Thyroid gland (tissue), 4 donors: Measurements from ENCODE around the gene SEC14L5. TPM values are rescaled to one million over a fixed set of nuclear protein-coding genes. Genes with fewer than 3 reads are reported as not detected.
"Not testable (repeated sequence)": the region's sequence is repeated elsewhere in the genome, so short reads cannot be mapped to it uniquely, and the experiment has no call there.

Experiments used
- DNase-seq, 2 donors: peaks; one replicate each; pipeline ENCODE4 v3.0.0-alpha.2; 2019
- H3K27ac ChIP-seq, 3 donors: fragments of 200-600 bp; sonication (generic); 1 replicate in 2 of 3; 2 replicates in 1 of 3; pipeline ENCODE4 v1.5.1; 2016 to 2019; ENCODE audit warnings: mild to moderate bottlenecking in 1 of 3, moderate library complexity in 1 of 3
- H3K27me3 ChIP-seq: fragments of 200-600 bp; sonication (generic); one replicate; pipeline ENCODE4 v1.5.1; 2019
- H3K36me3 ChIP-seq, 2 donors: fragments of 200-600 bp; sonication (generic); one replicate each; pipeline ENCODE4 v1.5.1; 2016 to 2019
- H3K4me1 ChIP-seq, 2 donors: fragments of 200-600 bp; sonication (generic); one replicate each; pipeline ENCODE4 v1.5.1; 2017 to 2019
- H3K4me3 ChIP-seq, 3 donors: fragments of 200-600 bp; sonication (generic); replicated peaks in 1 of 3; 1 replicate in 2 of 3; 2 replicates in 1 of 3; pipeline ENCODE4 v1.5.1; 2016; ENCODE audit warnings: mild to moderate bottlenecking in 1 of 3
- H3K9me3 ChIP-seq: fragments of 200-600 bp; sonication (generic); one replicate; pipeline ENCODE4 v1.5.1; 2017
- POLR2A ChIP-seq, 2 donors: fragments of 450-650 bp; IDR thresholded peaks; one replicate each; pipeline ENCODE4 v1.6.1; 2017; ENCODE audit warnings: antibody characterized with exemption in 2 of 2, mild to moderate bottlenecking in 2 of 2, moderate library complexity in 1 of 2
- WGBS, 2 donors: methylation state at CpG; one replicate each; pipeline ENCODE4 v1.1.5; 2017; 5-methylcytosine and 5-hydroxymethylcytosine counted together
- intact Hi-C: fragments of 100-400 bp; cut with DNase I; formaldehyde crosslinking; loops from one replicate; pipeline ENCODE4 v1.15.1; 2023
- total RNA-seq, 4 donors: library from RNA; depleted of rRNA; stranded (reverse); fragments of >200 nt; gene quantifications; one replicate each; pipeline ENCODE4 v1.2.3, GENCODE V29; 2016
- TF ChIP-seq, protein P1 (sequence below), 6 experiments: fragments of 200-600 bp in 3 of 6; fragments of 450-650 bp in 3 of 6; sonication (generic) in 3 of 6; IDR thresholded peaks; one replicate each; pipeline ENCODE4 v1.5.1; 2016 to 2019; ENCODE audit warnings: antibody characterized with exemption in 6 of 6, mild to moderate bottlenecking in 2 of 6, inconsistent platforms in 1 of 6, moderate library complexity in 1 of 6

The SEC14L5 gene
- total RNA-seq, 4 donors from 2014 or later: 0.11 to 0.33 (median 0.21) TPM

- no peaks in the 10 kb centered on the region for H3K36me3 ChIP-seq
- TF ChIP-seq POLR2A (IDR thresholded peaks at IDR 0.05): no peak
- TF ChIP-seq, protein P1, sequence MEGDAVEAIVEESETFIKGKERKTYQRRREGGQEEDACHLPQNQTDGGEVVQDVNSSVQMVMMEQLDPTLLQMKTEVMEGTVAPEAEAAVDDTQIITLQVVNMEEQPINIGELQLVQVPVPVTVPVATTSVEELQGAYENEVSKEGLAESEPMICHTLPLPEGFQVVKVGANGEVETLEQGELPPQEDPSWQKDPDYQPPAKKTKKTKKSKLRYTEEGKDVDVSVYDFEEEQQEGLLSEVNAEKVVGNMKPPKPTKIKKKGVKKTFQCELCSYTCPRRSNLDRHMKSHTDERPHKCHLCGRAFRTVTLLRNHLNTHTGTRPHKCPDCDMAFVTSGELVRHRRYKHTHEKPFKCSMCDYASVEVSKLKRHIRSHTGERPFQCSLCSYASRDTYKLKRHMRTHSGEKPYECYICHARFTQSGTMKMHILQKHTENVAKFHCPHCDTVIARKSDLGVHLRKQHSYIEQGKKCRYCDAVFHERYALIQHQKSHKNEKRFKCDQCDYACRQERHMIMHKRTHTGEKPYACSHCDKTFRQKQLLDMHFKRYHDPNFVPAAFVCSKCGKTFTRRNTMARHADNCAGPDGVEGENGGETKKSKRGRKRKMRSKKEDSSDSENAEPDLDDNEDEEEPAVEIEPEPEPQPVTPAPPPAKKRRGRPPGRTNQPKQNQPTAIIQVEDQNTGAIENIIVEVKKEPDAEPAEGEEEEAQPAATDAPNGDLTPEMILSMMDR (IDR thresholded peaks at IDR 0.05): no peak
- intact Hi-C loops: loop anchor here (2.0 to 10.0 kb wide), 3 partner anchors 108 to 220 kb away; partner anchors contain the start of genes ANKS3, DNAAF8, GLYR1 and ROGDI
- no peak for DNase-seq
- H3K4me1 ChIP-seq: peaks cover 4 to 5% of the 10 kb centered on the region in 2 donors
- WGBS, 2 donors: 92 to 100% methylated on average over 1 of the region's 1 CpG
- no peaks in the 10 kb centered on the region for H3K9me3 ChIP-seq
- no peak overlapping the region for H3K27ac ChIP-seq
- H3K27me3 ChIP-seq: no peaks in the 10 kb centered on the region
- H3K4me3 ChIP-seq: no peak overlapping the region
Measured at GRCh38 chr16:4954714-4955113, 3.4 kb upstream of the SEC14L5 start.

GRCh38 chr16:4957420-4957719, 760 bp upstream of the SEC14L5 start:
- intact Hi-C loops: loop anchor here (5.0 to 10.0 kb wide), 2 partner anchors 155 to 223 kb away; partner anchors contain the start of genes ANKS3, DNAAF8 and ROGDI
- Histone ChIP-seq H3K4me1 (peaks cover 4 to 5% of the 10 kb centered on the region in 2 donors), H3K36me3 (no peaks in the 10 kb centered on the region), H3K4me3 (peak overlapping the region in 1 of 3 donors; percentile 18), H3K27me3 (no peaks in the 10 kb centered on the region), H3K9me3 (no peaks in the 10 kb centered on the region), H3K27ac (peak overlapping the region in 1 of 3 donors; percentile 19)
- no peak for TF ChIP-seq POLR2A (IDR thresholded peaks at IDR 0.05)
- TF ChIP-seq, protein P1 (IDR thresholded peaks at IDR 0.05): no peak
- DNase-seq: peak in 1 of 2 donors; percentile 20
- 13 to 19% methylated on average over 10 of the region's 10 CpGs for WGBS, 2 donors

GRCh38 chr16:4958510-4959438, 644 bp downstream of the SEC14L5 start:
- intact Hi-C loops: loop anchor here (5.0 to 10.0 kb wide), 2 partner anchors 156 to 224 kb away; partner anchors contain the start of genes ANKS3, DNAAF8 and ROGDI
- H3K27ac ChIP-seq: no peak overlapping the region
- H3K36me3 ChIP-seq: no peaks in the 10 kb centered on the region
- no peaks in the 10 kb centered on the region for H3K9me3 ChIP-seq
- WGBS, 2 donors: 48 to 51% methylated on average over 20 to 22 of the region's 29 CpGs
- H3K27me3 ChIP-seq: no peaks in the 10 kb centered on the region
- no peak for TF ChIP-seq POLR2A (IDR thresholded peaks at IDR 0.05)
- TF ChIP-seq, protein P1 (IDR thresholded peaks at IDR 0.05): no peak
- H3K4me3 ChIP-seq: no peak overlapping the region
- no peak for DNase-seq
- peaks cover 4 to 5% of the 10 kb centered on the region in 2 donors for H3K4me1 ChIP-seq

DNA sequence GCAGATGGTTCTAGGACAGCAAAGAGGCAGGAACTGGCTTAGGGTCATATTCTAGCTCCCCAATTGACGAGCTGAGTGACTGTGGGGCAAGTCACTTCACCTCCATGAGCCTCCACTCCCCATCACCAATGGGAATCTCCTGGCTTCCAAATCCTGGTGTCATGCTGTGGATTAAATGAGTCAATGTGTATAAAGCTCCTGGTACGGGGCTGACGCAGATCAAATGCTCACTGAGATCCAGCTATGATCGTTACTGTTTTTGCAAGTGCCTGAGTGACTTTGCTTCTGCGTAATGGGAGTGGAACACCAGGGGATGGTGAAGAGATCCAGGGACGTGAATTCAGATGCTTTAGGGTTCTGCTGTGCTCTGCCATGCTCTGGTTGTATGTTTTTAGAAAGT, 2.4 kb downstream of the SEC14L5 start:
- Histone ChIP-seq H3K9me3 (no peaks in the 10 kb centered on the region), H3K27ac (no peak overlapping the region), H3K27me3 (no peaks in the 10 kb centered on the region), H3K4me3 (no peak overlapping the region), H3K36me3 (no peaks in the 10 kb centered on the region), H3K4me1 (peaks cover 4 to 5% of the 10 kb centered on the region in 2 donors)
- intact Hi-C loops: loop anchor here (5.0 kb wide), 1 partner anchor 132 kb away; no protein-coding TSS in a partner anchor
- 72 to 73% methylated on average over 6 of the region's 6 CpGs for WGBS, 2 donors
- TF ChIP-seq, protein P1 (IDR thresholded peaks at IDR 0.05): no peak
- no peak for DNase-seq

DNA sequence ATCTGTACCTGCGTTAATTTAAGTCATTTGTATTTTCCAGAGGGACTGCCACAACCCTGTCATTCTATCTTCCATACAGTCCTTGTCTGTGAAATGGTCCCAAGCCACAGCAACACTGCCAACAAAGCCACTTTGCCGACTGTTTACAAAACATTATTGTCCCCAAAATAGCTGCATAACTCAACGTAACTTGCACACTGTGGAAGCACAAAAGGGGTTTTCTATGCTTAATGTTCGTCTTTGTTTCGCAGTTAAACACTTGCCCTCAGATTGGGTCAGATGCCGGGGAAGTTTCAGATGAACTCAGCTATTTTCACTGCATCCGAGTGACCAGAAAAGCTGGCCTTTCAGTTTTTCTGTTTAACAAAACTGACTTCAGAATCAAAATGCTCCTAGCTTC, 4.6 kb downstream of the SEC14L5 start:
- Histone ChIP-seq H3K27me3 (no peaks in the 10 kb centered on the region), H3K4me1 (peaks cover 4 to 5% of the 10 kb centered on the region in 2 donors), H3K27ac (no peak overlapping the region), H3K36me3 (no peaks in the 10 kb centered on the region), H3K4me3 (no peak overlapping the region), H3K9me3 (no peaks in the 10 kb centered on the region)
- intact Hi-C loops: loop anchor here (5.0 kb wide), 1 partner anchor 130 kb away; no protein-coding TSS in a partner anchor
- DNase-seq: no peak
- no peak for TF ChIP-seq POLR2A (IDR thresholded peaks at IDR 0.05)
- 47 to 63% methylated on average over 7 of the region's 7 CpGs for WGBS, 2 donors

DNA sequence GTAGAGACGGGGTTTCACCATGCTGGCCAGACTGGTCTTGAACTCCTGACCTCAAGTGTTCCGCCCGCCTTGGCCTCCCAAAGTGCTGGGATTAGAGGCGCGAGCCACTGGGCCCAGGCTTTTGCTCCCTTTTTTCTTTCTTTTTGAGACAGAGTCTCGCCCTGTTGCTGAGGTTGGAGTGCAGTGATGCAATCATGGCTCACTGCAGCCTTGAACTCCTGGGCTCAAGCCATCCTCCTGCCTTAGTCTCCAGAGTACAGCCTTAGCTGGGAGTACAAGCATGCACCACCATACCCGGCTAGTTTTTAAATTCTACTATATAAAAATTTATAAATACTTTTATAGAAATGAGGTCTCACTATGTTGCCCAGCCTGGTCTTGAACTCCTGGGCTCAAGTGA, 5.4 kb downstream of the SEC14L5 start:
- not testable (repeated sequence) for DNase-seq, H3K36me3 ChIP-seq, H3K27ac ChIP-seq, H3K9me3 ChIP-seq, H3K4me3 ChIP-seq, H3K4me1 ChIP-seq, H3K27me3 ChIP-seq
- 54 to 56% methylated on average over 7 of the region's 7 CpGs for WGBS, 2 donors
- intact Hi-C loops: loop anchor here (5.0 kb wide), 1 partner anchor 129 kb away; no protein-coding TSS in a partner anchor
